Neural progenitor cell (in vitro differentiated cells): ENCODE measurements around the gene GDF10. TPM values are rescaled to one million over a fixed set of nuclear protein-coding genes. Genes with fewer than 3 reads are reported as not detected.

Experiments used
- DNase-seq: peaks from one replicate; pipeline ENCODE4 v3.0.0-alpha.2; 2016; ENCODE audit warnings: low spot score
- H2AFZ ChIP-seq: fragments of 200-600 bp; sonication (generic); replicated peaks from 2 replicates; pipeline ENCODE4 v1.6.1; 2016; ENCODE audit warnings: antibody characterized with exemption
- H3F3A ChIP-seq: fragments of 200-600 bp; sonication (generic); 2 replicates; pipeline ENCODE4 v1.6.1; 2016; ENCODE audit warnings: antibody characterized with exemption, low read depth
- H3K27ac ChIP-seq: fragments of 200-600 bp; sonication (generic); 2 replicates; pipeline ENCODE4 v1.5.1; 2016; ENCODE audit warnings: mild to moderate bottlenecking
- H3K27me3 ChIP-seq: fragments of 200-600 bp; sonication (generic); 2 replicates; pipeline ENCODE4 v1.6.1; 2016; ENCODE audit warnings: mild to moderate bottlenecking, moderate library complexity
- H3K36me3 ChIP-seq: fragments of 200-600 bp; sonication (generic); 2 replicates; pipeline ENCODE4 v1.5.1; 2016
- H3K4me1 ChIP-seq: fragments of 200-600 bp; sonication (generic); 2 replicates; pipeline ENCODE4 v1.6.1; 2016; ENCODE audit warnings: mixed run types
- H3K4me2 ChIP-seq: fragments of 200-600 bp; sonication (generic); 2 replicates; pipeline ENCODE4 v1.6.1; 2016
- H3K4me3 ChIP-seq: fragments of 200-600 bp; sonication (generic); 2 replicates; pipeline ENCODE4 v1.5.1; 2016
- H3K79me2 ChIP-seq: fragments of 200-600 bp; sonication (generic); 2 replicates; pipeline ENCODE4 v1.6.1; 2016; ENCODE audit warnings: low read depth
- H3K9ac ChIP-seq: fragments of 200-600 bp; sonication (generic); 2 replicates; pipeline ENCODE4 v1.6.1; 2016
- H3K9me3 ChIP-seq: fragments of 200-600 bp; sonication (generic); 2 replicates; pipeline ENCODE4 v1.5.1; 2016; ENCODE audit warnings: low read depth
- H4K20me1 ChIP-seq: fragments of 200-600 bp; sonication (generic); 2 replicates; pipeline ENCODE4 v1.6.1; 2016; ENCODE audit warnings: low read depth
- H3K27ac Mint-ChIP-seq: 3 replicates; pipeline ENCODE4 v1.8.0; 2021; ENCODE audit warnings: mixed read lengths
- H3K27me3 Mint-ChIP-seq: 2 replicates; pipeline ENCODE4 v1.8.0; 2022; ENCODE audit warnings: low read depth, mild to moderate bottlenecking, inconsistent platforms, moderate library complexity, mixed read lengths; ENCODE audit not compliant: insufficient read depth
- H3K36me3 Mint-ChIP-seq: 3 replicates; pipeline ENCODE4 v1.8.0; 2021; ENCODE audit warnings: mixed read lengths
- H3K4me1 Mint-ChIP-seq: 3 replicates; pipeline ENCODE4 v1.8.0; 2021; ENCODE audit warnings: mixed read lengths
- H3K4me3 Mint-ChIP-seq: 3 replicates; pipeline ENCODE4 v1.8.0; 2021; ENCODE audit warnings: mild to moderate bottlenecking, moderate library complexity, mixed read lengths
- H3K9me3 Mint-ChIP-seq: 3 replicates; pipeline ENCODE4 v1.8.0; 2020; ENCODE audit warnings: mixed read lengths
- EZH2 ChIP-seq: fragments of 200-600 bp; sonication (generic); IDR thresholded peaks from 2 replicates; pipeline ENCODE4 v1.6.1; 2017; ENCODE audit warnings: antibody characterized with exemption, mild to moderate bottlenecking, moderate library complexity
- EZH2phosphoT487 ChIP-seq: fragments of 200-600 bp; sonication (generic); IDR thresholded peaks from 2 replicates; pipeline ENCODE4 v1.6.1; 2017; ENCODE audit warnings: antibody characterized with exemption
- total RNA-seq: library from RNA; depleted of rRNA; stranded (reverse); fragments of >200 nt; gene quantifications from 2 replicates; pipeline ENCODE4 v1.2.3, GENCODE V29; 2015; ENCODE audit warnings: low replicate concordance
- TF ChIP-seq, protein P1 (sequence below): fragments of 200-600 bp; sonication (generic); IDR thresholded peaks from 2 replicates; pipeline ENCODE4 v1.5.1; 2017; ENCODE audit warnings: antibody characterized with exemption, mild to moderate bottlenecking

GDF10 gene
- total RNA-seq, 1 donor from 2014 or later = 0.28 TPM

DNA sequence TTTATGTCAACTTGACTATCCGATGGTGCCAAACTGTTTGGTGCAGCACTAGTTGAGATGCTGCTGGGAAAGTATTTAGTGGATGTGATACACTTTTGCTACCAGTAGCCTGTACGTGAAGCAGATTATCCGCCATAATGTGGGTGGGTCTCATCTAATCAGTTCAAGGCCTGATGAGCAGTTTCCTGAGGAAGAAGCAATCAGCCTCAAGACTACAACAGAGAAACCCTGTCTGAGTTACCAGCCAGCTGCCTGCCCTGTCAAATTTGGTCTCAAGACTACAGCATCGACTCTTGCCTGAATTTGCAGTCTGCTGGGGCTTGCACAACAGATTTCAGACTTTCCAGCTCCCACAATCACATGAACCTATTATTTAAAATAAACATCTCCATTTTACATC lies 37.3 kb downstream of the GDF10 start:
- H4K20me1 ChIP-seq = no peaks in the 10 kb centered on the region
- no peak overlapping the region for H3K27ac ChIP-seq
- H3K36me3 ChIP-seq = no peaks in the 10 kb centered on the region
- no peaks in the 10 kb centered on the region for H3K27me3 ChIP-seq
- no peaks in the 10 kb centered on the region for H3F3A ChIP-seq
- no peak overlapping the region for H3K4me3 ChIP-seq
- H3K79me2 ChIP-seq = no peaks in the 10 kb centered on the region
- Mint-ChIP-seq H3K4me3 (no peak overlapping the region), H3K27me3 (peaks cover 7% of the 10 kb centered on the region), H3K36me3 (no peaks in the 10 kb centered on the region), H3K27ac (no peak overlapping the region), H3K4me1 (peaks cover 10% of the 10 kb centered on the region), H3K9me3 (no peaks in the 10 kb centered on the region)
- H3K4me1 ChIP-seq = no peaks in the 10 kb centered on the region
- H3K9ac ChIP-seq = no peak overlapping the region
- TF ChIP-seq EZH2phosphoT487 (no peak), EZH2 (no peak)
- TF ChIP-seq, protein P1, sequence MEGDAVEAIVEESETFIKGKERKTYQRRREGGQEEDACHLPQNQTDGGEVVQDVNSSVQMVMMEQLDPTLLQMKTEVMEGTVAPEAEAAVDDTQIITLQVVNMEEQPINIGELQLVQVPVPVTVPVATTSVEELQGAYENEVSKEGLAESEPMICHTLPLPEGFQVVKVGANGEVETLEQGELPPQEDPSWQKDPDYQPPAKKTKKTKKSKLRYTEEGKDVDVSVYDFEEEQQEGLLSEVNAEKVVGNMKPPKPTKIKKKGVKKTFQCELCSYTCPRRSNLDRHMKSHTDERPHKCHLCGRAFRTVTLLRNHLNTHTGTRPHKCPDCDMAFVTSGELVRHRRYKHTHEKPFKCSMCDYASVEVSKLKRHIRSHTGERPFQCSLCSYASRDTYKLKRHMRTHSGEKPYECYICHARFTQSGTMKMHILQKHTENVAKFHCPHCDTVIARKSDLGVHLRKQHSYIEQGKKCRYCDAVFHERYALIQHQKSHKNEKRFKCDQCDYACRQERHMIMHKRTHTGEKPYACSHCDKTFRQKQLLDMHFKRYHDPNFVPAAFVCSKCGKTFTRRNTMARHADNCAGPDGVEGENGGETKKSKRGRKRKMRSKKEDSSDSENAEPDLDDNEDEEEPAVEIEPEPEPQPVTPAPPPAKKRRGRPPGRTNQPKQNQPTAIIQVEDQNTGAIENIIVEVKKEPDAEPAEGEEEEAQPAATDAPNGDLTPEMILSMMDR = no peak
- H2AFZ ChIP-seq = no peak overlapping the region
- DNase-seq = no peak
- H3K9me3 ChIP-seq = no peaks in the 10 kb centered on the region
- H3K4me2 ChIP-seq = no peak overlapping the region

DNA sequence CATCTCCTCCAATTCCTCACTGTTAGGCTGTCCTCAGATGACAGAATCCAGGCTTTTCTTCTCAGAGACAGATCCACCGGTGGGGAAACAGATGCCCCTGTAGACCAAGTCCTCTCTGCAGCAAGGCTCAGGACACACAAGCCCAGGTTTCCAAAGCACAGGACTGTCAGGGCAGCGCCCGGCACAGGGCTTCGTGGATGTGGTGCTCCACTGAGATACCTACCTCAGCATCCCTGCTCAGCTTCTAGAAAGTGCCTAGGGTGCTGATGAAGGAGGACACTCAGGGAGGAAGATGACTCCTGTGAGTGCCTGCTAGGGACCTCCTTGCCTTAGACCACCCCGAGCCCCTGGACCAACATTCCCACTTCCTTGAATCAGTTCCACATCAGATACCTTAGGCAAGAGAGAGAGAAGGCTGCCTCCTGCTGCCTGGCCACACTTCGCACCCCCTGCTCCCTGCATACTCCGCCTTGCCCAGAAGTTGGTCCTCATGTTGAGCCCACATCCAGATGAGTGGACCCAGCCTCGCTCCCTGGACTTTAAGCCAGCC lies 39.3 kb downstream of the GDF10 start:
- Histone ChIP-seq H3F3A (no peaks in the 10 kb centered on the region), H3K9ac (no peak overlapping the region), H3K36me3 (no peaks in the 10 kb centered on the region), H4K20me1 (no peaks in the 10 kb centered on the region), H3K9me3 (no peaks in the 10 kb centered on the region), H3K4me1 (no peaks in the 10 kb centered on the region), H3K79me2 (no peaks in the 10 kb centered on the region), H3K4me2 (no peak overlapping the region), H3K27me3 (no peaks in the 10 kb centered on the region), H2AFZ (no peak overlapping the region), H3K4me3 (no peak overlapping the region), H3K27ac (no peak overlapping the region)
- Mint-ChIP-seq H3K27ac (no peak overlapping the region), H3K36me3 (no peaks in the 10 kb centered on the region), H3K9me3 (no peaks in the 10 kb centered on the region), H3K27me3 (peaks cover 5% of the 10 kb centered on the region), H3K4me1 (peaks cover 10% of the 10 kb centered on the region), H3K4me3 (no peak overlapping the region)
- TF ChIP-seq, protein P1 = no peak
- no peak for TF ChIP-seq EZH2
- no peak for TF ChIP-seq EZH2phosphoT487
- no peak for DNase-seq

DNA sequence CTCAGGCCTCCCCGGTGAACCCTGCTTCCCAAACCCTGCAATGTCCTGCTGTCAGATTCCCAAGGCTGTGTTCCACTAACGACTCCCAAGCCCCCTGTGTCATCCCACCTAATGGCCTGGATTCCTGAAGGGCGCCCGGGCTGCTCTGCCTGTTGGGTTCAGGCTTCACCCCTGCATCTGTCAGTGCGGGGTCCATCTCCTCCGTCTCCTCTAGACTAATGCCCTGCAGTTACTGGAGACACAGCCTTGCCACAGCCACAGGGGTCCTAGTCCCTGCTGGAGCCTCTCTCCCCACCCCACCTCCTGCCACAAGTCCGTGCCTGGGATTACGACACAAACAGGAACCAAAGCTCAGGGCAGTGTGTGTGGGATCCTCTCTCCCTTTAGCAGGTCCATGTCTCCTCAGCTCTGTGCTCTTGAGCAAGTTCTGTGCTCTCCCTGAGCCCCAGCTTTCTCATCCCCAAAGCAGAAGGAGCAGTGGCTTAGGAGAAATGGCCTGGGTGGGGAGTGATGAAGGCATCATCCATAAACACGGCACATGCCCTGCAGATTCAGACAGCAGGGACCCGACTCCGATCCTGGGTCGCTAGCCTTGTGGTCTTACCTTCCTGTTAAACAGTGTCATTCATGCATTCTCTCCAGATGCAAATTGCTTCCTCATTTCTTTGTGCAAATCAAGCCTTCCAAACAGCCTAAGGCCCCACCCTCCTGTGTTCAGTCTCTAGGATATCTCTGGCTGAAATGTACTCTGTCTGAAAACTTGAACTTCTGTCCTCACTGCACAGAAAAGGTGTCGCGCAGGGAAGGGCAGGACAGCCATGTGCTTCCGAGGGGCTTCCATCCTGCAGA lies 40.0 kb downstream of the GDF10 start:
- Histone ChIP-seq H3K79me2 (no peaks in the 10 kb centered on the region), H3K27ac (no peak overlapping the region), H3K9me3 (no peaks in the 10 kb centered on the region), H3K36me3 (no peaks in the 10 kb centered on the region), H3K4me2 (no peak overlapping the region), H3K9ac (no peak overlapping the region), H3K4me3 (no peak overlapping the region), H4K20me1 (no peaks in the 10 kb centered on the region), H3K4me1 (no peaks in the 10 kb centered on the region), H2AFZ (no peak overlapping the region), H3K27me3 (no peaks in the 10 kb centered on the region), H3F3A (no peaks in the 10 kb centered on the region)
- H3K27me3 Mint-ChIP-seq = peaks cover 6% of the 10 kb centered on the region
- TF ChIP-seq EZH2phosphoT487 = no peak
- no peak for TF ChIP-seq EZH2
- TF ChIP-seq, protein P1 = no peak
- H3K9me3 Mint-ChIP-seq = no peaks in the 10 kb centered on the region
- DNase-seq = no peak
- peak overlapping the region; percentile 86 for H3K27ac Mint-ChIP-seq
- H3K36me3 Mint-ChIP-seq = no peaks in the 10 kb centered on the region
- H3K4me3 Mint-ChIP-seq = no peak overlapping the region
- H3K4me1 Mint-ChIP-seq = peaks cover 10% of the 10 kb centered on the region
